BJ (cell line): Measurements from ENCODE around the gene ANKRD10. TPM values are rescaled to one million over a fixed set of nuclear protein-coding genes. Genes with fewer than 3 reads are reported as not detected.

ENCODE experiments used
- CTCF ChIA-PET: fragments of 350-600 bp; formaldehyde crosslinking; extraction: SDS; loops from one replicate; lab custom pipeline; 2021; ENCODE audit warnings: antibody characterized with exemption, inconsistent platforms; lab: Yijun Ruan, JAX
- POLR2A ChIA-PET: fragments of 300-600 bp; sonication (Branson Sonifier 250); formaldehyde crosslinking; extraction: SDS; loops from one replicate; lab custom pipeline; 2021; ENCODE audit warnings: antibody characterized with exemption; lab: Charles Lee
- DNase-seq: peaks from one replicate; pipeline ENCODE4 v3.0.0-alpha.2; 2011; ENCODE audit warnings: low read depth
- H3K27me3 ChIP-seq: 2 replicates; pipeline ENCODE4 v1.6.0; 2011; ENCODE audit warnings: low read length; ENCODE audit not compliant: control insufficient read depth, insufficient read depth
- H3K36me3 ChIP-seq: 2 replicates; pipeline ENCODE4 v1.5.1; 2011; ENCODE audit warnings: low read length; ENCODE audit not compliant: control insufficient read depth, insufficient read depth
- H3K4me3 ChIP-seq: 2 replicates; pipeline ENCODE4 v1.5.1; 2011; ENCODE audit warnings: low read depth, mild to moderate bottlenecking, control low read depth, low read length
- polyA plus RNA-seq: library from polyadenylated mRNA; depleted of rRNA; stranded (reverse); fragments of >200 nt; gene quantifications from 2 replicates; pipeline ENCODE4 v1.2.3, GENCODE V29; 2011
- TF ChIP-seq, protein P1 (sequence below): IDR thresholded peaks from 2 replicates; pipeline ENCODE4 v1.5.1; 2011; ENCODE audit warnings: low read depth, mild to moderate bottlenecking, control low read depth, inconsistent platforms, low read length, moderate library complexity; ENCODE audit not compliant: insufficient read depth

Gene ANKRD10
- polyA plus RNA-seq, 1 experiment = 43.5 TPM

GRCh38 chr13:110913322-110914080 is 1.4 kb downstream of the ANKRD10 start:
- TF ChIP-seq, protein P1, sequence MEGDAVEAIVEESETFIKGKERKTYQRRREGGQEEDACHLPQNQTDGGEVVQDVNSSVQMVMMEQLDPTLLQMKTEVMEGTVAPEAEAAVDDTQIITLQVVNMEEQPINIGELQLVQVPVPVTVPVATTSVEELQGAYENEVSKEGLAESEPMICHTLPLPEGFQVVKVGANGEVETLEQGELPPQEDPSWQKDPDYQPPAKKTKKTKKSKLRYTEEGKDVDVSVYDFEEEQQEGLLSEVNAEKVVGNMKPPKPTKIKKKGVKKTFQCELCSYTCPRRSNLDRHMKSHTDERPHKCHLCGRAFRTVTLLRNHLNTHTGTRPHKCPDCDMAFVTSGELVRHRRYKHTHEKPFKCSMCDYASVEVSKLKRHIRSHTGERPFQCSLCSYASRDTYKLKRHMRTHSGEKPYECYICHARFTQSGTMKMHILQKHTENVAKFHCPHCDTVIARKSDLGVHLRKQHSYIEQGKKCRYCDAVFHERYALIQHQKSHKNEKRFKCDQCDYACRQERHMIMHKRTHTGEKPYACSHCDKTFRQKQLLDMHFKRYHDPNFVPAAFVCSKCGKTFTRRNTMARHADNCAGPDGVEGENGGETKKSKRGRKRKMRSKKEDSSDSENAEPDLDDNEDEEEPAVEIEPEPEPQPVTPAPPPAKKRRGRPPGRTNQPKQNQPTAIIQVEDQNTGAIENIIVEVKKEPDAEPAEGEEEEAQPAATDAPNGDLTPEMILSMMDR = no peak
- peaks cover 7% of the 10 kb centered on the region; the same call in 1 of the 2 replicates for H3K36me3 ChIP-seq
- H3K4me3 ChIP-seq = peak overlapping the region; percentile 97
- POLR2A ChIA-PET = interaction anchor here (0.7 kb wide), 1 partner anchor 43 kb away, joined by 4 read pairs; no protein-coding TSS in a partner anchor
- DNase-seq = no peak
- CTCF ChIA-PET = interaction anchor here (0.6 to 2.5 kb wide), 8 partner anchors 13 to 299 kb away, joined by 3 to 18 read pairs (median 4); partner anchors contain the start of gene NAXD
- no peaks in the 10 kb centered on the region for H3K27me3 ChIP-seq

GRCh38 chr13:110912651-110913051 is 2.2 kb downstream of the ANKRD10 start:
- no peak for DNase-seq
- TF ChIP-seq, protein P1 = no peak
- ChIA-PET CTCF (interaction anchor here (1.2 kb wide), 1 partner anchor 245 kb away, joined by 4 read pairs; no protein-coding TSS in a partner anchor), POLR2A (interaction anchor here (0.5 to 0.7 kb wide), 2 partner anchors 43 to 195 kb away, joined by 3 to 4 read pairs; no protein-coding TSS in a partner anchor)
- Histone ChIP-seq H3K27me3 (no peaks in the 10 kb centered on the region), H3K4me3 (peak overlapping the region; percentile 97), H3K36me3 (peaks cover 7% of the 10 kb centered on the region; the same call in 1 of the 2 replicates)

GRCh38 chr13:110911880-110912279 is 3.0 kb downstream of the ANKRD10 start:
- Histone ChIP-seq H3K36me3 (peaks cover 7% of the 10 kb centered on the region; the same call in 1 of the 2 replicates), H3K27me3 (no peaks in the 10 kb centered on the region), H3K4me3 (no peak overlapping the region)
- TF ChIP-seq, protein P1 = no peak
- ChIA-PET POLR2A (no interaction called here), CTCF (no interaction called here)
- no peak for DNase-seq

DNA sequence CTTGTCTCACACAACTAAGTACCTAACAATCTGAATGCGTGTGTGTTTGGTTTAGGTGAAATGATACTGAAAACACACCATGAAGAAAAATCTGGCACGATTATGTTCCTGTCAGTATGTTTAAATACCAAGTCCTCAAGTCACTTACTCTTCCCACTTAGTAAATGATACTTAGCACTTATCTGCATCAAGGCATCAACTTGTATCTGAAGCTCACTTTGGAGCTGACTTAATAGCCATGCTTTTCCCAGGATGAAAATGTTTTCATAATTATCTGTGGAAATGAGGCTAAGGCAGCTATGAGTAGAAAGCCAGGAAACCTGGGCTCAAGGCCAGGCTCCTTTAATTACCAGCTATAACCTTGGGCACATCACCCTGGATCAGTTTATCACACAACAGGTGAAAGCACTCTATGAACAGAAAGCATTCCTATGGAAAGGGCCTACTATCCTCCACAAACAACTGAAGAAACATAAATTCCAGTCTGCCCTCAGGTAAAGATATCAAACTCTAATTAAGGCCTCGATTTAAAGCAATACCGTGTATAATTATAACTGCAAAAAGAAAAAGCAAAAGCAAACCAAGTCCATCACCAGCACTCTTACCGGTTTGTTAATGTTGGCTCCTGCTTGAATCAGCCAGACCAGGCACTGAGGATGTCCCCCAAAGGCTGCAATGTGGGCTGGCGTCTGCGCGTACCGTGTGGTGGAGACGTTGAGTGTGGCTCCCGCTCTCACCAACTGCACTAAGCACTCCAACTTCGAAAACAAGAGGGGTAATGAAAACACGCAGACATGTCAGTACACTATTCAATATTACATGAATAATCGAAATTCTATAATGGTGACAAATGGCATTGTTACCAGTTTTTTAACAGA is 4.6 kb downstream of the ANKRD10 start:
- CTCF ChIA-PET = no interaction called here
- POLR2A ChIA-PET = no interaction called here
- Histone ChIP-seq H3K4me3 (no peak overlapping the region), H3K27me3 (no peaks in the 10 kb centered on the region), H3K36me3 (peaks cover 7% of the 10 kb centered on the region; the same call in 1 of the 2 replicates)
- DNase-seq = no peak
- TF ChIP-seq, protein P1 = no peak
